PC-9 (cell line): ENCODE results near the gene IL1A. TPM values are rescaled to one million over a fixed set of nuclear protein-coding genes. Genes with fewer than 3 reads are reported as not detected.

Experiments used
- BruUV-seq: library from RNA; stranded (reverse); fragments of 400-500 nt; replicated peaks from 2 replicates; lab custom pipeline; 2021; lab: Mats Ljungman, UMichigan
- CTCF ChIA-PET: fragments of 300-600 bp; sonication (Branson Sonifier 250); formaldehyde crosslinking; loops from one replicate; lab custom pipeline; 2022; ENCODE audit warnings: antibody characterized with exemption; lab: Charles Lee
- POLR2A ChIA-PET: fragments of 300-600 bp; sonication (Branson Sonifier 250); formaldehyde crosslinking; loops from one replicate; lab custom pipeline; 2022; ENCODE audit warnings: antibody characterized with exemption; ENCODE audit not compliant: unreplicated experiment; lab: Charles Lee
- DNase-seq, 2 experiments: peaks; one replicate each; pipeline versions ENCODE4 v3.0.0 to v3.0.0-alpha.2; 2015 to 2022; ENCODE audit warnings: mixed read lengths in 1 of 2
- H2AFZ ChIP-seq: fragments of 200-600 bp; sonication (generic); 2 replicates; pipeline ENCODE4 v1.8.1; 2017; ENCODE audit warnings: antibody characterized with exemption
- H3F3A ChIP-seq: fragments of 200-600 bp; sonication (generic); 2 replicates; pipeline ENCODE4 v1.8.1; 2017; ENCODE audit warnings: antibody characterized with exemption, mild to moderate bottlenecking, low read depth; ENCODE audit not compliant: insufficient read depth
- H3K27ac ChIP-seq: fragments of 200-600 bp; sonication (generic); 2 replicates; pipeline ENCODE4 v1.6.1; 2016; ENCODE audit warnings: mixed run types
- H3K27me3 ChIP-seq: fragments of 200-600 bp; sonication (generic); 2 replicates; pipeline ENCODE4 v1.6.1; 2016; ENCODE audit warnings: low read depth, mixed run types; ENCODE audit not compliant: insufficient read depth
- H3K36me3 ChIP-seq: fragments of 200-600 bp; sonication (generic); 2 replicates; pipeline ENCODE4 v1.6.1; 2016; ENCODE audit warnings: low read depth, mixed run types
- H3K4me1 ChIP-seq: fragments of 200-600 bp; sonication (generic); replicated peaks from 2 replicates; pipeline ENCODE4 v1.6.1; 2016; ENCODE audit warnings: mixed run types; ENCODE audit not compliant: insufficient read depth
- H3K4me2 ChIP-seq: fragments of 200-600 bp; sonication (generic); 2 replicates; pipeline ENCODE4 v1.6.1; 2017; ENCODE audit warnings: mixed run types
- H3K4me3 ChIP-seq: fragments of 200-600 bp; sonication (generic); 2 replicates; pipeline ENCODE4 v1.6.1; 2016; ENCODE audit warnings: mixed run types
- H3K79me2 ChIP-seq: fragments of 200-600 bp; sonication (generic); 2 replicates; pipeline ENCODE4 v1.6.1; 2017; ENCODE audit warnings: low read depth, mixed run types
- H3K9me2 ChIP-seq: fragments of 200-600 bp; sonication (generic); 2 replicates; pipeline ENCODE4 v1.8.1; 2017; ENCODE audit warnings: mild to moderate bottlenecking; ENCODE audit not compliant: insufficient read depth
- H3K9me3 ChIP-seq: fragments of 200-600 bp; sonication (generic); 2 replicates; pipeline ENCODE4 v1.8.1; 2016; ENCODE audit warnings: low read depth; ENCODE audit not compliant: insufficient read depth
- H4K20me1 ChIP-seq: fragments of 200-600 bp; sonication (generic); 2 replicates; pipeline ENCODE4 v1.8.1; 2017; ENCODE audit not compliant: insufficient read depth
- EZH2 ChIP-seq: fragments of 200-600 bp; sonication (generic); IDR thresholded peaks from 2 replicates; pipeline ENCODE4 v1.8.0; 2017; ENCODE audit warnings: antibody characterized with exemption, low read depth
- intact Hi-C: fragments of 100-400 bp; cut with micrococcal nuclease; formaldehyde crosslinking; loops from one replicate; pipeline ENCODE4 v1.10.0; 2022; ENCODE audit not compliant: unreplicated experiment
- total RNA-seq: library from RNA; stranded (reverse); gene quantifications from 2 replicates; pipeline ENCODE4 v1.2.3, GENCODE V29; 2021
- TF ChIP-seq, protein P1 (sequence below): fragments of 200-600 bp; sonication (generic); conservative IDR thresholded peaks from 2 replicates; pipeline ENCODE4 v1.6.1; 2017; ENCODE audit warnings: mixed run types, antibody characterized with exemption, mild to moderate bottlenecking, moderate library complexity

The IL1A gene
- total RNA-seq, 1 experiment from 2014 or later, result 0.55 TPM

DNA sequence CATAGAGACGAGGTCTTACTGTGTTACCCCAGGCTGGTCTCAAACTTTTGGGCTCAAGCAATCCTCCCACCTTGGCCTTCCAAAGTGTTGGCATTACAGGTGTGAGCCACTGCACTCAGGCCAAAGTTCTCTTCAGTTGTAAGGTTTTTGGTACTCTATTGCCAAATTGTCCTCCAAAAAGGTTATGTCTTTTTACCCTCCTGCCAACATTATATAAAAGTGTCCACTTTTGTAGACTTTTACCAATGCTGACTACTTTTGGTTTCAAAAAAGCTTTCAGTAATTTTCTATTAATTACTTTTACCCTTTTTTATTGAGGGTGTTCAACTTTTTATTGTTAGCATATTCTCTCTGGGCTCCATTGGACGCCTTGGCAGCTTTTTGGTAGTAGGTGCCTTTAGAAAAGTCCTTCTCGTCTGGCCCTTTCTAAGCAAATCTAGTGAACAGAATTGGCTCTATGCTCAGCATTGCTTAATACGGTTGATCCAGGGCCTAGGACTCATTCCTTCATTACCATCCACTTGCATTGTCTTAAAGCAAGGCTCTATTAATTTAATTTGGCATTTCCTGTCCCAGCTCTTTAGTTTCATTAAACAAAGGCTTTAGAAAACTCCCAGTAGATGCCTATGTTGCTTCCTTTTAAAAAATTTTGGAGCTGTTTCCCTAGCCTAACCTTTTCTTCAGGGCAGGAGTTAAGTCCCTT is 16.7 kb upstream of the IL1A start:
- Histone ChIP-seq H3K27ac (no peak overlapping the region), H3K27me3 (no peaks in the 10 kb centered on the region), H3K9me3 (peaks cover 3% of the 10 kb centered on the region; the same call in 1 of the 2 replicates), H4K20me1 (no peaks in the 10 kb centered on the region), H2AFZ (no peak overlapping the region), H3K9me2 (no peaks in the 10 kb centered on the region), H3K4me2 (no peak overlapping the region), H3F3A (peaks cover 22% of the 10 kb centered on the region), H3K4me1 (peaks cover 32% of the 10 kb centered on the region), H3K36me3 (no peaks in the 10 kb centered on the region), H3K79me2 (no peaks in the 10 kb centered on the region), H3K4me3 (no peak overlapping the region)
- CTCF ChIA-PET, result interaction anchor here (0.6 kb wide), 1 partner anchor 9 kb away, joined by 4 read pairs; no protein-coding TSS in a partner anchor
- POLR2A ChIA-PET, result no interaction called here
- TF ChIP-seq, protein P1, sequence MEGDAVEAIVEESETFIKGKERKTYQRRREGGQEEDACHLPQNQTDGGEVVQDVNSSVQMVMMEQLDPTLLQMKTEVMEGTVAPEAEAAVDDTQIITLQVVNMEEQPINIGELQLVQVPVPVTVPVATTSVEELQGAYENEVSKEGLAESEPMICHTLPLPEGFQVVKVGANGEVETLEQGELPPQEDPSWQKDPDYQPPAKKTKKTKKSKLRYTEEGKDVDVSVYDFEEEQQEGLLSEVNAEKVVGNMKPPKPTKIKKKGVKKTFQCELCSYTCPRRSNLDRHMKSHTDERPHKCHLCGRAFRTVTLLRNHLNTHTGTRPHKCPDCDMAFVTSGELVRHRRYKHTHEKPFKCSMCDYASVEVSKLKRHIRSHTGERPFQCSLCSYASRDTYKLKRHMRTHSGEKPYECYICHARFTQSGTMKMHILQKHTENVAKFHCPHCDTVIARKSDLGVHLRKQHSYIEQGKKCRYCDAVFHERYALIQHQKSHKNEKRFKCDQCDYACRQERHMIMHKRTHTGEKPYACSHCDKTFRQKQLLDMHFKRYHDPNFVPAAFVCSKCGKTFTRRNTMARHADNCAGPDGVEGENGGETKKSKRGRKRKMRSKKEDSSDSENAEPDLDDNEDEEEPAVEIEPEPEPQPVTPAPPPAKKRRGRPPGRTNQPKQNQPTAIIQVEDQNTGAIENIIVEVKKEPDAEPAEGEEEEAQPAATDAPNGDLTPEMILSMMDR, result no peak
- TF ChIP-seq EZH2, result no peak
- no peak for DNase-seq
- no TSS peak for BruUV-seq
- intact Hi-C loops, result no loop called here

DNA sequence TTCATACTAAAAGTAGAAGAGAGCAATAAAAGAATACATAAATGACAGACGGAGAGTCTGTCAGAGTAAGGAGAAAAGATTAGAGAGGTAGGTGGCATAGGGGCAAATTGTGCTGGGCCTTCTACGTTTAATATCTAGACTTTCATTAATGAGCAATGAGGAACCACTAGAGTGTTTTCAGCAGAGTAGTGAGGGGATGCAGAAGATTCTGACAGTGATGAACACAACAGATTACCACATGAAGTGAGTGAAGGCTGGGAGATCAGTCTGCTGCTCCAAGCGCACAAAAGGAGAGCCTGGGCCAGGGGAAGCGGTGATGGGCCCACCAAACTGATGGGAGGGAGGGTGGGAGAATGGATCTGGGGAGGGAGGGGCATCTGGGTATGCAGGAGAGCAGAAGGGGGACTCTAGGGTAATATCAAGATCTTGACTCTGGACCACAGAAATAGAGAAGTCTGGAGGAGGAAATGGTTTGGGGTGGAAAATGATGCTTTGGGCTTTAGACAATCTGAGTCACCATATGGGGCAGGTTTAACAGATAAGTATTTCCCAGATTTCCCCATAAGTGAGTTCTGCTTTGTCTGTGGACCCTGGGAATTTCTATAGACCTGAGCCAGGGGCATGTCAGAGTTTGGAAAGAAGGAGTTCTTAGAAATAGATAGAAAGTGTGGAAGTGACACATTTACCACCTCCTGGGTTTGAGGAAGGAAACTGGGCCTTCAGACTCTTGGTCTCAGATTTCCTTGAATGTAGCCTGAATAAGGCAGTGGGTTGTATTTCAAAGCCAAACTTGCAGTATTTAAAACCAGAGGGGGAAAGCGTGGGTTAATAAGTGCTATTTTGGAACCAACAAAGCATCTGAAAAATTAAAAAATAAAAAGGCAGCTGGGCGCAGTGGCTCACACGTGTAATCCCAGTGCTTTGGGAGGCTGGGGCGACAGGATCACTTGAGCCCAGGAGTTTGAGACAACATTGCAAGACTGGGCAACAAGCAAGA is 15.0 kb upstream of the IL1A start:
- no peak for DNase-seq
- H3K36me3 ChIP-seq, result no peaks in the 10 kb centered on the region
- POLR2A ChIA-PET, result no interaction called here
- H3K27ac ChIP-seq, result no peak overlapping the region
- no peaks in the 10 kb centered on the region for H3K9me2 ChIP-seq
- no peak for TF ChIP-seq EZH2
- TF ChIP-seq, protein P1, result no peak
- no peaks in the 10 kb centered on the region for H3K27me3 ChIP-seq
- no TSS peak for BruUV-seq
- no peak overlapping the region for H3K4me2 ChIP-seq
- H3K79me2 ChIP-seq, result no peaks in the 10 kb centered on the region
- H3K4me3 ChIP-seq, result no peak overlapping the region
- H3K4me1 ChIP-seq, result peaks cover 44% of the 10 kb centered on the region
- H3F3A ChIP-seq, result peaks cover 35% of the 10 kb centered on the region
- intact Hi-C loops, result no loop called here
- CTCF ChIA-PET, result no interaction called here
- H2AFZ ChIP-seq, result no peak overlapping the region
- peaks cover 3% of the 10 kb centered on the region; the same call in 1 of the 2 replicates for H3K9me3 ChIP-seq
- no peaks in the 10 kb centered on the region for H4K20me1 ChIP-seq

DNA sequence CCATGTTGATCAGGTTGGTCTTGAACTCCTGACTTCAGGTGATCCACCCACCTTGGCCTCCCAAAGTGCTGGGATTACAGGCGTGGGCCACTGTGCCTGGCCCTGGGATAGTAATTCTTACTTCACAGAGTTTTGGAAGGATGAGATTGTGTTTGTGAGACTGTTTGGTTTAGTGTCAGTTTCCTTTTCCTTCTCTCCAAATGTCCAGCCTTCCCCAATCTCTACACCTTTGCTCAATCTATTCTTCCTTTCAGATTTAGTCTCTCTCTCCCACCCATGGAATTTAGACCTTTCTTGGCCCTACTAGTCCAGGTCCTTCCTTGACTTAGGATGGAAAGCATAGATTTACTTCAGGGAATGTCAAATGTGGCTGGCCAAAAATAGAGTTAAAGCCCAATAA is 12.2 kb upstream of the IL1A start:
- H3K27ac ChIP-seq, result peak overlapping the region; percentile 99
- H4K20me1 ChIP-seq, result no peaks in the 10 kb centered on the region
- H3K4me1 ChIP-seq, result peaks cover 47% of the 10 kb centered on the region
- CTCF ChIA-PET, result no interaction called here
- intact Hi-C loops, result no loop called here
- peaks cover 18% of the 10 kb centered on the region for H3K9me3 ChIP-seq
- H3K4me3 ChIP-seq, result no peak overlapping the region
- no peaks in the 10 kb centered on the region for H3K36me3 ChIP-seq
- no TSS peak for BruUV-seq
- H2AFZ ChIP-seq, result no peak overlapping the region
- H3K9me2 ChIP-seq, result no peaks in the 10 kb centered on the region
- POLR2A ChIA-PET, result no interaction called here
- H3K27me3 ChIP-seq, result no peaks in the 10 kb centered on the region
- no peak overlapping the region for H3K4me2 ChIP-seq
- DNase-seq, result no peak
- H3K79me2 ChIP-seq, result no peaks in the 10 kb centered on the region
- peaks cover 47% of the 10 kb centered on the region for H3F3A ChIP-seq
- TF ChIP-seq, protein P1, result no peak
- no peak for TF ChIP-seq EZH2
